ENCODE measurements around the gene ZRANB1.

The ZRANB1 gene

DNA sequence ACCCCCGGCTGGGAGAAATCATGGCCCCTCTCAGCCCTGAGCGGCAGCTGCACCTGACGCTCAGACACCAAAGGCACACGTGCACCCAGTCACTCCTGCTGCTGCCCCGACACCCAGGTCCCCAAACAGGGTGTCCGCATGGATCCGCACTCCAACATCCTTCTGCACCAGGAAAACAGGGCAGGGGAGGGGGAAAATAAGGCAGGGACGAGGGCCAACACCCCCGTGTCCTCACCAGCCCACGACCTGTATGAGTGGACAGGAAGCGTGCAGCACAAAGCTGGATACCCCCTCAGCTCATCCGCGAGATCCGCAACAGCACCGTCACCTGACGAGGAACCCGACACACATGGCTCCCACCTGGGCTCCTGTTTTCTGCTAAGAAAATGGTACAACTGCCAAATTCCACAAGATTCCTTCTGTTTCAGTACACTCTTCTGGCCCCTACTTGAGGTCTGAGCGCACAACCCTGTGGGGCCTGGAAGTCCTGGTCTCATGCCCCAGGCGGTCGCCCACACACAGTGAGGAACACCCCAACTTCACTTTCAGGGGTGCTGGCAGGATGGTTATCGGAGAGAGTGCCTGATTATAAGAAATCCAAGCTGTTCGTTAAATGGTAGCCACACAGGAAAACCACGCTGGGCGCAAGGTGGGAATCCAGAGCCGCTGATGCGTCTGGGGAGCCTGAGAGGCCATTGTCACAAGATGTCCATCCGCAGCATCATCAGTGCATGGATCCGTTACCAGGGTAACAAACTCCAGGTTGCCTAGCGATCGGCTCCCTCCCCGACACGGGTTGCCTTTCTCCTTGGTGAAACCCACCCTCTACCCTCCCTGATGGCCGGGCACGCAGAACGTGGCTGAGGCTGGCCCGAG lies 63.6 kb downstream of the ZRANB1 start:
- DNase-seq (ENCODE audit: low read depth in 2 of 2) = no peak

DNA sequence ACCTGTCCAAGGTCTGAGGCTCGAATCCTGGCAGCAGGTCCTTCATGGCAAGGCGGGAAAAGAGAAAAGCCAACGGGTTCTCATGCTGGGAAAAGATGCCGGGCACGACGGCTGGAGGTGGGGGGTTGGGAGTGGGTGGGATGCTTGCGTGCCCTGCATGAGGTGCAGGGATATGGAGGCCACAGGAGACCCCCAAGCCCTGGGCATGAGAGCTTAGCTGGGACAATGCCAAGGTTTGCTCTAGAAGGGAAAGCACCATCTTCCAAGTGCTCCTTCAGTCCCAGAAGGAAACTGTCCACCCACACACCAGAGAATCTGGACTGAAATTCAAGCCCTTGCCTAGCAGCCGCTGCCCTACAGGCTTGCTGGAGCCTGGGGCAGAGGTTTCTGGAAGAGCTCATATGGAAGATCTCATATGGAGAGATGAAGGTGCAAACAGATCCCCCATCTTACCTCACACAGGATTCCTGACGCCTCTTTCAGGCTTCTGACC lies 64.3 kb downstream of the ZRANB1 start:
- no peak for DNase-seq (ENCODE audit: low read depth in 2 of 2)

- no peak for DNase-seq (ENCODE audit: low read depth in 2 of 2)
Measured at GRCh38 chr10:125006921-125007426, 65.1 kb downstream of the ZRANB1 start.

GRCh38 chr10:125007436-125007835 lies 65.5 kb downstream of the ZRANB1 start:
- no peak for DNase-seq (ENCODE audit: low read depth in 2 of 2)

DNA sequence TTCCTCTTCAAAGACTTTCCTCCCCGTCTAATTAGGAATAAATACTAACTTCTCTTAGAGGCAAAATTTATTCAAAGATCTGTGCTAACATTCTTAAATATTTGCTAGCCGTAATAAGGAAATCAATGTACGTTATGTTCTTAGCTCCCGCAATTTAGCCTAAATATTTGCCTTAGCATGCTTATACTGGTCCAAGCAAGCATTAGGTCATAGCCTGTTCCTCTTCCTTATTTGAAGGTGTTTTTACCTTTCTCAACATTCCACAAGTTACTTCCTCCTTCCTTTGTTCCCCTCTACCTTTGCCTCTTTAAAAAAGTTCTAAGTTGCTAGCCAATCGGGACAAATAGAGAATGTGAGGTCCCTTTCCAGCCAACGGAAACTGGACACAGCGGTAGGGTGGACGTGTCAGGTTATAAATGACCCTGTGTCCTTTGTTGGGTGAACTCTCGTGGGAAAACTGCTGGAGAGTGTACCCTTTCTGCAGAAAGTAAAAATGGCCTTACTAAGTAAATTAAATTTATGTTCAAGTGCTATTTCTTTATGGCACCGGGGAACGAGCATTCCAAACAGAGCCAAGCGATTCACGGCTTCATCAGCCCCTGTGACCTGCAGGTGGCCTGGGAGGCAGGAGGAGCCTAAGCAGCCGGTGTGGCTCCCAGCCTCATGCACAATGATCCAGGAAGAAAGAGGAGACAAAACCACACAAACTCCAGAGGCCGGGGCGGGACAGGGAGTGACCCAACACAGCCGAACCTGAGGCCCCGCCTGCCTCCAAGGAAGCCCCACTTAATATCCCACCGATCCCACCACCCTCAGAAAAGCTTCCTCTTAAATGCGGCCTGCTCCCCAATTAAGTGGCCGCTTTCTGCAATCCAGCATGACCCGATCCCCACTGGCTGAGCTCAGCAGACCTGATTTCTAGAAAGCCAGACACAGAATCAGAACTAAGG lies 67.0 kb downstream of the ZRANB1 start:
- DNase-seq (ENCODE audit: low read depth in 2 of 2) = no peak

DNA sequence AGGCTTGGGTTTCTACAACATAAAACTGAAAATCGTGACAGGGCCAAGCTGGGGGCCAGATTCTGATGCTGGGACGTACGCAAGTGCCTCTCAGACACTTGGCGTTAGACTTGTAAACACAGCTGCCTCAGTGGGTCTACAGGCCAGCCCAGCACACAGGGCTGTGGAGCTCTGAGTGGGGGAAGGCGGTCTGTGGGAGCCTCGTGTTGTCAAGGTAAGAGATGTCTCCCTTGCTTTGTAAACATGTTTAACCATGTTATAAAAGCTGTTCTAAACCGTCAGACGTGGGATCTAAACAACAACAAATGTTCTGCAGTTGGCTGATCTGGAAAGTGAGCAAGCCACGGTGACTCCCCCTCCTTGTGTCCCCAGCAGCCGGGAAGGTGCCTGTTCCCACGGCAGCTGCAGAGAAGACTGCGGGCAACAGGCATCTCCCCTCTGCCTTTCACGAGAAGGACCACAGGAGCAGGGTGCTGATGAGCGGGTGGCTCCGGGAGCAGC lies 67.8 kb downstream of the ZRANB1 start:
- DNase-seq (ENCODE audit: low read depth in 2 of 2) = no peak

DNA sequence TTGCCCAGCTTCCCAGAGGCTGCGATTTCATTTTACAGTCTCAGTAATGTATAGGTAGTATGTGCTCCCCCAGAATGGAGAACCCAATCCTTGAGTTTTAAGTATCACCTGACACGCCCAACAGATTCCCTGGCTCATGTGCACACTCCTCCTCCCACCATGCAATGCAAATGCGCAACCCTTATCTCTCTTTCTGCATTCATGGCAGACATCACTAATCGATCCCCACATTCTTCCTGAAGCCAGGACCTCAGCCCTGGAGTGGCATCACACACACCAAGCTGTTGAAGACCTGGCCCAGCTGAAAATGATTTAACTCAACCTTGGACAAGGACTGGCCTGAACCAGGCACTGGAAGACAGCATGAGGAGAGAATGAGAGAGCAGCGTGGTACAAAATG lies 68.4 kb downstream of the ZRANB1 start:
- no peak for DNase-seq (ENCODE audit: low read depth in 2 of 2)

- DNase-seq (ENCODE audit: low read depth in 2 of 2) = no peak
Measured at GRCh38 chr10:125011171-125011925, 69.4 kb downstream of the ZRANB1 start.

DNA sequence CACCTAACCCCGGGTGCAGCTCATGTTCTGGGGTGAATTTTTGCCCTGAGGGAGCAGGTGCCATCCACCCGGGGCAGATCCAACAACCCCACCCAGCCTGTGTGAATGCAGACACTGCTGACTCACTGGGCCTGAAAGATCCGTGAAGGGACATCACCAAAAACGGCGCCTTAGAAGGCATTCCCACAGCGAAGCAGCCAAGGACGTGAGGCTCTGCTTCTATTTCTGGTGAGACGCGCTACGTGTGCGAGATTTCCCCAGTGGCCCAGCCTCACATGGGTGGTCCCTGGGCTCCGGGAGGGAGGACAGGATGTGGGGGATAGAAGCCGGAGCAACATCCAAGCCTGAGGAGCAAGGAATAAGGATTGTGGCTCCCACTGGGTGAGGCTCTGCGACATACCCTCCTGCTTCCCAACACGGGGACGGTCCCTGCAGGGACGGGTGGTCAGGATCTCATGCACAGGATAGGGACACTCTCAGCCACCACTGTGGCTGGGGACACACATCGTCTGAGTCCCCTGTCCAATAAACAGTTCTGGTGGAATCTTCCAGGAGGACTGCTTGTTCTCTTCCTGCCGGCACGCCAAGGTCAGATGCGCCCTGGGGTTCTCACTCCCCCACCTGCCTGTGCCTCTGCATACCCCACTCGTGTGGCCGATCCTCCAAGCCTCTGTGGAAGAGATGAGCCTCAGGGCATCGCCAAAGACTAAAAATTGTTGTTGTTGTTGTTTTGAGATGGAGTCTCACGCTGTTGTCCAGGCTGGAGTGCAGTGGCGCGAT lies 70.2 kb downstream of the ZRANB1 start:
- no peak for DNase-seq (ENCODE audit: low read depth in 2 of 2)

DNA sequence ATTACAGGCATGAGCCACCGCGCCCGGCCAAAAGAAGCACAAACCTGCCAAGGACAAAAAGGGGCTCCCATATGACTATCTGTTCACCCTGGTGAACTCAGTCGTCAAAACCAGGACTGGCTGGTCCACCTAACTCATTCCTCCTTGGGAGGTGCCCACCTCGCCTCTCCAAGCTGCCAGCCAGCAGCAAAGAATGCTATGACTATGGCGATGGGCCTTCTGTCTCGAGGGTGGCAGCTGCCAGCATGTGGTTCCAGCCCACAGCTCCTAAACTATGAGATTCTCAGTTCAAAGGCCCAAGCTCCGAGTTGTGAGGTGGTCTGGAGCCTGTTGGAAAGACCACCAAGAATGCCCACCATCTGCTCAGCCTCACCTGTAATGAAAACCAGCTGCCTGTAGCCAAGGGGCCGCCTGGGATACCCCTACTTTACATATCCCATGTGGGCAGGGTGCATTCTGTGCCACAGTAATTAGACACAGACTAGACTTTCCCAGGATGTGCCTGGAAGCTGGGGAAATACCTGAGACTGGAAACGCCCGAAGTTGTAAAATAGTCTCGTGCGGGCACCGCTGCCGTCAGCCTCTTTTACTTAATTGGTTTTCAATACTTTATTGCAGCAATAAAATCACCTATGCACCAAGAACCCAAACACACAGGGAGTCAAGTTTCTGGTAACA lies 71.1 kb downstream of the ZRANB1 start:
- no peak for DNase-seq (ENCODE audit: low read depth in 2 of 2)

- DNase-seq (ENCODE audit: low read depth in 2 of 2) = no peak
Measured at GRCh38 chr10:125013529-125013872, 71.6 kb downstream of the ZRANB1 start.

GRCh38 chr10:125014086-125014830 lies 72.3 kb downstream of the ZRANB1 start:
- no peak for DNase-seq (ENCODE audit: low read depth in 2 of 2)

DNA sequence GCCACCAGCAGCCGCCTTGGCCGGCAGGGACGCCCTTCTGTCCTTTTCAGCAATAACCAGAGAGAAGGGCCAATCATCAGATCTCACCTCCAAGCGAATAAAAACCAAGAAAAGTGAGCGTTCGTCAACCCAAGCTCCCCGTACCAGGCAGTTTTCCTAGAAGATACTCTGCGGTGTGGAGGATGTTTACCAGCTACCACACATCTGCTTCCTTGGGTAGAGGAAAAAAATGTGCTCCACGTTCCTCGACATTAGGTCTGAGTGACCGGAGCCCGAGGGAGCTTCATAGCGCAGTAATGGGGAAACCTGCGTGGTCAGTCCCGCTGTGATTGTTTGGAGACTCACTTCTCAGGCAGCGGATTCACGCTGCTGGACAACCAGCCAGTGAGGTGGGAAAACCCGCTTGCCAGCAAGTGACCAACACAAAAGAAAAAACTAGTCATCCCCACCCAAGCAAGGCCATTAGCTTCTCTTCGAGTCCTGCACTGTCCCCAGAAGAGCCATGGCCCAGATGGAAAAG lies 73.0 kb downstream of the ZRANB1 start:
- DNase-seq (ENCODE audit: low read depth in 2 of 2) = no peak

GRCh38 chr10:125015356-125015944 lies 73.5 kb downstream of the ZRANB1 start:
- no peak for DNase-seq (ENCODE audit: low read depth in 2 of 2)

DNA sequence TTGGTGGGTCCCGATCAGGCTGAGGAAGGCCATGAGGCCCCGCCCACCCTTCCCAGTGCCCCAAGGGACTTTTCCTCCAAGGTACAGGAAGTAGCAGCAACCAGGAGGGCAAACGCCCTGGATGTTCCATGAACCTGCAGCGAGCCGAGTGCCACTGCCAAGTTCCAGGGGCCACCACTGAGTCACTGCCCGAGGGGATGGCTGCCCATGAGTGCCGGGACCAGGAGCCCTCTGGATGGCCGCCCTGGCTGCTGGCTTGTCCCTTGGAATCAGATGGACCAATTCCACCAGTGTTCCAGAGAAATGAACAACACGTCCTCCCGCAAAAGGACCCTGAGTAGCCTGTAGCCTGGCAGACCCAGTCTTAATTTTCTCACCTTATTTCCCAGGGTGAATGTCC lies 74.2 kb downstream of the ZRANB1 start:
- no peak for DNase-seq (ENCODE audit: low read depth in 2 of 2)

GRCh38 chr10:125016611-125017202 lies 74.8 kb downstream of the ZRANB1 start:
- no peak for DNase-seq (ENCODE audit: low read depth in 2 of 2)

- no peak for DNase-seq (ENCODE audit: low read depth in 2 of 2)
Measured at GRCh38 chr10:125017547-125018298, 75.8 kb downstream of the ZRANB1 start.

Measured in stimulated activated CD4-positive, alpha-beta T cell treated with anti-CD3 and anti-CD28 coated beads, Interleukin-12 subunit alpha, Interleukin-12 subunit beta, amount 100 ng/mL, for 24 hours (primary cell).